Measurements from ENCODE around the gene TFAP2B.

GRCh38 chr6:50850223-50851048, 31.8 kb downstream of the TFAP2B start:
- TF ChIP-seq CTCF (conservative IDR thresholded peaks at IDR 0.05 in 1 of 2, IDR thresholded peaks at IDR 0.05 in 1 of 2; ENCODE audit: extremely low read depth in 1 of 2, insufficient read depth in 1 of 2, low read depth in 1 of 2, low read length in 2 of 2): no peak
- no peak for TF ChIP-seq EZH2 (IDR thresholded peaks at IDR 0.05; ENCODE audit: borderline replicate concordance, low read length)
